ENCODE data around the gene IKZF1. TPM values are rescaled to one million over a fixed set of nuclear protein-coding genes. Genes with fewer than 3 reads are reported as not detected.
A peak's percentile ranks its signal among the peaks of the same experiment; 100 is the strongest.

Gene IKZF1
- total and polyA plus RNA-seq, 9 of the 15 experiments (the other 6 are each of a cell fraction or from before 2014, with no cell fraction given) = 12.6 to 85.3 (median 44.7) TPM

- H2AFZ ChIP-seq (ENCODE audit: low read depth, low read length) = peak overlapping the region; percentile 93
- CTCF ChIA-PET (ENCODE audit: low intra/inter-chr PET ratio) = interaction anchor here (0.6 kb wide), 1 partner anchor 57 kb away, joined by 3 read pairs; no protein-coding TSS in a partner anchor
- H3K79me2 ChIP-seq (ENCODE audit: control insufficient read depth, insufficient read depth, low read length) = no peaks in the 10 kb centered on the region
- peak overlapping the region; percentile 51; the same call in 1 of the 3 replicates for H3K27ac ChIP-seq (ENCODE audit: extremely low read depth, low read depth, low read length)
- H3K27me3 ChIP-seq (ENCODE audit: control insufficient read depth in 2 of 2, insufficient read depth in 2 of 2, low read length in 2 of 2) = no peaks in the 10 kb centered on the region
- POLR2A ChIA-PET = interaction anchor here (0.6 to 2.5 kb wide), 2 partner anchors 15 to 54 kb away, joined by 4 to 10 read pairs; no protein-coding TSS in a partner anchor
- DNase-seq (ENCODE audit: extremely low read depth in 1 of 4, low spot score in 3 of 4) = peak in 1 of 4 experiments; percentile 35
- H4K20me1 ChIP-seq (replicated peaks; ENCODE audit: control insufficient read depth, insufficient read depth, low read length) = no peaks in the 10 kb centered on the region
- no TSS peak for BruUV-seq (replicated peaks)
- peak overlapping the region; percentile 11 to 41; a peak in 2 of 4 replicates for H3K9ac ChIP-seq (ENCODE audit: insufficient read depth in 1 of 2, low read depth in 2 of 2, low read length in 2 of 2)
- H3K4me2 ChIP-seq (ENCODE audit: insufficient read depth, low read length) = peak overlapping the region; percentile 54
- no peaks in the 10 kb centered on the region for H3K36me3 ChIP-seq (ENCODE audit: control insufficient read depth, insufficient read depth, low read length)
- in situ Hi-C loops (cut with MboI) (no loop called here), intact Hi-C loops (cut with micrococcal nuclease) (no loop called here)
- H3K4me3 ChIP-seq = no peak overlapping the region
- FAIRE-seq = peak; percentile 6
- ATAC-seq = peak; percentile 59
- peaks cover 10 to 23% of the 10 kb centered on the region in 2 experiments; a peak in 4 of 5 replicates for H3K4me1 ChIP-seq (replicated peaks in 1 of 2; ENCODE audit: control insufficient read depth in 2 of 2, insufficient read depth in 2 of 2, low read length in 2 of 2)
- H3K9me1 ChIP-seq (ENCODE audit: control insufficient read depth, insufficient read depth, low read length) = no peaks in the 10 kb centered on the region
- 26% methylated on average over 11 of the region's 11 CpGs for WGBS (ENCODE audit: insufficient coverage, low coverage, missing lambda C conversion rate)
- H3K9me3 ChIP-seq (replicated peaks; ENCODE audit: control insufficient read depth, insufficient read depth, low read depth, low read length) = no peaks in the 10 kb centered on the region
- TF ChIP-seq PREB (CRISPR knock-in tag; IDR thresholded peaks at IDR 0.05) (no peak), NFE2L1 (tag; IDR thresholded peaks at IDR 0.05; ENCODE audit: borderline replicate concordance, low read depth) (no peak), NR2C2 (CRISPR knock-in tag; IDR thresholded peaks at IDR 0.05) (no peak), NR2C2 (tag; IDR thresholded peaks at IDR 0.05) (peak; percentile 34; the same call in 1 of the 2 replicates), THAP12 (CRISPR knock-in tag; IDR thresholded peaks at IDR 0.05) (no peak), ZNF75A (CRISPR knock-in tag; IDR thresholded peaks at IDR 0.05) (no peak), GATA2 (CRISPR knock-in tag; IDR thresholded peaks at IDR 0.05) (0 out of 2 replicates have a peak, but pooled peaks have one; percentile 27)
- TF ChIP-seq, protein P1, sequence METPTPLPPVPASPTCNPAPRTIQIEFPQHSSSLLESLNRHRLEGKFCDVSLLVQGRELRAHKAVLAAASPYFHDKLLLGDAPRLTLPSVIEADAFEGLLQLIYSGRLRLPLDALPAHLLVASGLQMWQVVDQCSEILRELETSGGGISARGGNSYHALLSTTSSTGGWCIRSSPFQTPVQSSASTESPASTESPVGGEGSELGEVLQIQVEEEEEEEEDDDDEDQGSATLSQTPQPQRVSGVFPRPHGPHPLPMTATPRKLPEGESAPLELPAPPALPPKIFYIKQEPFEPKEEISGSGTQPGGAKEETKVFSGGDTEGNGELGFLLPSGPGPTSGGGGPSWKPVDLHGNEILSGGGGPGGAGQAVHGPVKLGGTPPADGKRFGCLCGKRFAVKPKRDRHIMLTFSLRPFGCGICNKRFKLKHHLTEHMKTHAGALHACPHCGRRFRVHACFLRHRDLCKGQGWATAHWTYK (CRISPR knock-in tag; IDR thresholded peaks at IDR 0.05) = no peak
- TF ChIP-seq, protein P2, sequence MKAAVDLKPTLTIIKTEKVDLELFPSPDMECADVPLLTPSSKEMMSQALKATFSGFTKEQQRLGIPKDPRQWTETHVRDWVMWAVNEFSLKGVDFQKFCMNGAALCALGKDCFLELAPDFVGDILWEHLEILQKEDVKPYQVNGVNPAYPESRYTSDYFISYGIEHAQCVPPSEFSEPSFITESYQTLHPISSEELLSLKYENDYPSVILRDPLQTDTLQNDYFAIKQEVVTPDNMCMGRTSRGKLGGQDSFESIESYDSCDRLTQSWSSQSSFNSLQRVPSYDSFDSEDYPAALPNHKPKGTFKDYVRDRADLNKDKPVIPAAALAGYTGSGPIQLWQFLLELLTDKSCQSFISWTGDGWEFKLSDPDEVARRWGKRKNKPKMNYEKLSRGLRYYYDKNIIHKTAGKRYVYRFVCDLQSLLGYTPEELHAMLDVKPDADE (conservative IDR thresholded peaks at IDR 0.05; ENCODE audit: control insufficient read depth, low read depth, low read length) = no peak
- TF ChIP-seq, protein P3, sequence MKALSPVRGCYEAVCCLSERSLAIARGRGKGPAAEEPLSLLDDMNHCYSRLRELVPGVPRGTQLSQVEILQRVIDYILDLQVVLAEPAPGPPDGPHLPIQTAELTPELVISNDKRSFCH (CRISPR knock-in tag; IDR thresholded peaks at IDR 0.05) = no peak
- TF ChIP-seq, protein P3 (tag; IDR thresholded peaks at IDR 0.05) = 0 out of 2 replicates have a peak, but pooled peaks have one; percentile 21
Observed at GRCh38 chr7:50282813-50283605, 21.5 kb upstream of the IKZF1 start.
